ENCODE data around the gene RBP3.

DNA sequence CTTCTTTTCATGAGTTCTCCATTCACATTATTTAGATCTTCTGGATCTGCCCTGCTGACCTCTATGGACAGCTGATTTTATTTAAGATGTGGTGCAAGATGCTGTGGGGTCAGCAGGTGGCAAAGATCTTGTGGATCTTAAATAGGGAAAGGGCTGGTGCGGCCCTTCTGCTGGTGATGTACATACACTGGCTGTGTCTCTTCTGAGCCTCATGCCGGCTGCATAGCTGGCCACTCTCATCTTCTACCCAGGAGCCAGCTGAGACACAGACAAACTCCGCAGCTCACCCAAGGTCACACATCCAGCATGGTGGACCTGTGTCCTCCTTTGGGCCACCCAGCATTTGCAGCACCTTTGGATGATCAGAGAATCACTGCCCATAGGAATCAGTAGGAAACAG, 9.7 kb downstream of the RBP3 start:
- TF ChIP-seq RAD21 (conservative IDR thresholded peaks at IDR 0.05) (no peak), CTCF (IDR thresholded peaks at IDR 0.05; ENCODE audit: poor library complexity, severe bottlenecking) (no peak), EP300 (conservative IDR thresholded peaks at IDR 0.05; ENCODE audit: poor library complexity, severe bottlenecking) (no peak), TAF1 (IDR thresholded peaks at IDR 0.05; ENCODE audit: low read depth) (no peak), MXI1 (conservative IDR thresholded peaks at IDR 0.05; ENCODE audit: poor library complexity, severe bottlenecking) (no peak), POLR2AphosphoS5 (IDR thresholded peaks at IDR 0.05) (no peak), EZH2 (IDR thresholded peaks at IDR 0.05; ENCODE audit: borderline replicate concordance, insufficient read depth, low read length, poor library complexity, severe bottlenecking) (no peak), SMC3 (conservative IDR thresholded peaks at IDR 0.05; ENCODE audit: poor library complexity) (no peak)
- TF ChIP-seq, protein P1, sequence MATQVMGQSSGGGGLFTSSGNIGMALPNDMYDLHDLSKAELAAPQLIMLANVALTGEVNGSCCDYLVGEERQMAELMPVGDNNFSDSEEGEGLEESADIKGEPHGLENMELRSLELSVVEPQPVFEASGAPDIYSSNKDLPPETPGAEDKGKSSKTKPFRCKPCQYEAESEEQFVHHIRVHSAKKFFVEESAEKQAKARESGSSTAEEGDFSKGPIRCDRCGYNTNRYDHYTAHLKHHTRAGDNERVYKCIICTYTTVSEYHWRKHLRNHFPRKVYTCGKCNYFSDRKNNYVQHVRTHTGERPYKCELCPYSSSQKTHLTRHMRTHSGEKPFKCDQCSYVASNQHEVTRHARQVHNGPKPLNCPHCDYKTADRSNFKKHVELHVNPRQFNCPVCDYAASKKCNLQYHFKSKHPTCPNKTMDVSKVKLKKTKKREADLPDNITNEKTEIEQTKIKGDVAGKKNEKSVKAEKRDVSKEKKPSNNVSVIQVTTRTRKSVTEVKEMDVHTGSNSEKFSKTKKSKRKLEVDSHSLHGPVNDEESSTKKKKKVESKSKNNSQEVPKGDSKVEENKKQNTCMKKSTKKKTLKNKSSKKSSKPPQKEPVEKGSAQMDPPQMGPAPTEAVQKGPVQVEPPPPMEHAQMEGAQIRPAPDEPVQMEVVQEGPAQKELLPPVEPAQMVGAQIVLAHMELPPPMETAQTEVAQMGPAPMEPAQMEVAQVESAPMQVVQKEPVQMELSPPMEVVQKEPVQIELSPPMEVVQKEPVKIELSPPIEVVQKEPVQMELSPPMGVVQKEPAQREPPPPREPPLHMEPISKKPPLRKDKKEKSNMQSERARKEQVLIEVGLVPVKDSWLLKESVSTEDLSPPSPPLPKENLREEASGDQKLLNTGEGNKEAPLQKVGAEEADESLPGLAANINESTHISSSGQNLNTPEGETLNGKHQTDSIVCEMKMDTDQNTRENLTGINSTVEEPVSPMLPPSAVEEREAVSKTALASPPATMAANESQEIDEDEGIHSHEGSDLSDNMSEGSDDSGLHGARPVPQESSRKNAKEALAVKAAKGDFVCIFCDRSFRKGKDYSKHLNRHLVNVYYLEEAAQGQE (IDR thresholded peaks at IDR 0.05; ENCODE audit: borderline replicate concordance), result no peak

Data from neural cell (in vitro differentiated cells).